Measurements from ENCODE around the gene FUT1. TPM values are rescaled to one million over a fixed set of nuclear protein-coding genes. Genes with fewer than 3 reads are reported as not detected.
"Not testable (repeated sequence)": the region's sequence is repeated elsewhere in the genome, so short reads cannot be mapped to it uniquely, and the experiment has no call there.

FUT1 gene
- total RNA-seq, 2 donors from 2014 or later, result 14.8 to 79.1 TPM

DNA sequence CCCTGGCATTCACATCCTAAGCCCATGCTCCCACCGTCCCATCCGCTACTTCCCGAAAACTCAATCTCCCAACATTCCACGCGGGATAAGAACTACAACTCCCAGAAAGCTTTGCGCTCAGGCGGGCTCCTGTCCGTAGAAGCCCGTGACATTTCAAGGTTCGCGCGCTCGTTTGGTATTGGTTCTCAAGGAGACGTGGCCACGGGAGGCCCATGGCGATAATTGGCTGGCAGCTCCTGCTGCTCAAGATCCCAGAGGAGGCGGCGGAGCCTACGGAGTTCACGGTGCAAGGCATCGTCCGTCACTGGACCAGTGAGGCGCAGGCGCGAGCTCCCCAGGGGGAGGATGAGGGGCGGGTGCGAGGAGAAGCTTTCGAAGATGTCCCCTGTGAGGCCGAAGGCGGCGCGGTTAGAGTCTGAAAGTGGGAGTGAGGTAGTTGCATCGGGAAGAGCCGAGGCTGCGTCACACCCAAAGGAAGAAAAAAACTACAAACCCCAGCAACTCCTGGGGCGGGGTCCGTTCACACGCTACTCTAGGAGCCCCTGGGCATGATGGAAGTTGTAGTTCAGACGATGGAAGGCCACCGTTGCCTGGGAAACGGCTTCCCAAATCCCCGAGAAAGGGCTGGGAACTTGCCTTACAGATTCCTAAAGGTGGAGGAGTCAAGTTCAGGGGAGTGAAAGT, 31.7 kb downstream of the FUT1 start:
- no peaks in the 10 kb centered on the region for H3K9me3 ChIP-seq
- peak overlapping the region; percentile 65 to 91 (median 80) for H3K27ac ChIP-seq
- H3K4me3 ChIP-seq, result no peak overlapping the region
- 5 to 36% methylated on average over 24 to 42 of the region's 42 CpGs for whole genome bisulfite sequencing, 2 donors
- no peaks in the 10 kb centered on the region for H3K36me3 ChIP-seq (replicated peaks in 1 of 2; ENCODE audit: insufficient read depth in 1 of 2, low read depth in 2 of 2)
- ATAC-seq (peak; percentile 94), DNase-seq (peak; percentile 97 to 99 (median 98))
- H3K27me3 ChIP-seq, result no peaks in the 10 kb centered on the region
- intact Hi-C loops (cut with DNase I), result no loop called here
- no peak for TF ChIP-seq POLR2A (IDR thresholded peaks at IDR 0.05)
- TF ChIP-seq, protein P1, sequence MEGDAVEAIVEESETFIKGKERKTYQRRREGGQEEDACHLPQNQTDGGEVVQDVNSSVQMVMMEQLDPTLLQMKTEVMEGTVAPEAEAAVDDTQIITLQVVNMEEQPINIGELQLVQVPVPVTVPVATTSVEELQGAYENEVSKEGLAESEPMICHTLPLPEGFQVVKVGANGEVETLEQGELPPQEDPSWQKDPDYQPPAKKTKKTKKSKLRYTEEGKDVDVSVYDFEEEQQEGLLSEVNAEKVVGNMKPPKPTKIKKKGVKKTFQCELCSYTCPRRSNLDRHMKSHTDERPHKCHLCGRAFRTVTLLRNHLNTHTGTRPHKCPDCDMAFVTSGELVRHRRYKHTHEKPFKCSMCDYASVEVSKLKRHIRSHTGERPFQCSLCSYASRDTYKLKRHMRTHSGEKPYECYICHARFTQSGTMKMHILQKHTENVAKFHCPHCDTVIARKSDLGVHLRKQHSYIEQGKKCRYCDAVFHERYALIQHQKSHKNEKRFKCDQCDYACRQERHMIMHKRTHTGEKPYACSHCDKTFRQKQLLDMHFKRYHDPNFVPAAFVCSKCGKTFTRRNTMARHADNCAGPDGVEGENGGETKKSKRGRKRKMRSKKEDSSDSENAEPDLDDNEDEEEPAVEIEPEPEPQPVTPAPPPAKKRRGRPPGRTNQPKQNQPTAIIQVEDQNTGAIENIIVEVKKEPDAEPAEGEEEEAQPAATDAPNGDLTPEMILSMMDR (IDR thresholded peaks at IDR 0.05), result no peak
- H3K4me1 ChIP-seq, result peaks cover 38% of the 10 kb centered on the region

GRCh38 chr19:48720251-48720612, 32.2 kb downstream of the FUT1 start:
- Histone ChIP-seq H3K27ac (peak overlapping the region in 3 of 4 donors; percentile 72 to 91 (median 88)), H3K27me3 (no peaks in the 10 kb centered on the region), H3K4me3 (no peak overlapping the region), H3K9me3 (no peaks in the 10 kb centered on the region), H3K4me1 (peaks cover 40% of the 10 kb centered on the region), H3K36me3 (replicated peaks in 1 of 2; ENCODE audit: insufficient read depth in 1 of 2, low read depth in 2 of 2) (no peaks in the 10 kb centered on the region)
- intact Hi-C loops (cut with DNase I), result no loop called here
- 13 to 26% methylated on average over 10 to 12 of the region's 12 CpGs for WGBS, 2 donors
- TF ChIP-seq POLR2A (IDR thresholded peaks at IDR 0.05), result peak in 1 of 3 donors; percentile 27
- TF ChIP-seq, protein P1 (IDR thresholded peaks at IDR 0.05), result no peak
- ATAC-seq (peak; percentile 7), DNase-seq (no peak)

- ATAC-seq, result no peak
- DNase-seq, result peak in 1 of 4 donors; percentile 31
- H3K4me3 ChIP-seq, result no peak within 1 kb of the TSS
- H3K9me3 ChIP-seq, result no peaks in the 10 kb centered on the region
- no peaks in the 10 kb centered on the region for H3K36me3 ChIP-seq (replicated peaks in 1 of 2; ENCODE audit: insufficient read depth in 1 of 2, low read depth in 2 of 2)
- H3K27me3 ChIP-seq, result no peaks in the 10 kb centered on the region
- peak within 1 kb of the TSS in 3 of 4 donors; percentile 72 to 91 (median 88) for H3K27ac ChIP-seq
- TF ChIP-seq, protein P1 (IDR thresholded peaks at IDR 0.05), result peak in 1 of 7 experiments; percentile 8
- TF ChIP-seq POLR2A (IDR thresholded peaks at IDR 0.05), result no peak
- intact Hi-C loops (cut with DNase I), result no loop called here
- 58 to 67% methylated on average over 9 to 33 of the region's 33 CpGs for WGBS, 2 donors
- H3K4me1 ChIP-seq, result peaks cover 40% of the 10 kb centered on the region
These were observed 32.9 kb downstream of the FUT1 start, which contains the start of gene MAMSTR for GRCh38 chr19:48719263-48720171. Gene MAMSTR (minus strand): TSS chr19:48719725. CDS start chr19:48719031, 694 bp downstream.

DNA sequence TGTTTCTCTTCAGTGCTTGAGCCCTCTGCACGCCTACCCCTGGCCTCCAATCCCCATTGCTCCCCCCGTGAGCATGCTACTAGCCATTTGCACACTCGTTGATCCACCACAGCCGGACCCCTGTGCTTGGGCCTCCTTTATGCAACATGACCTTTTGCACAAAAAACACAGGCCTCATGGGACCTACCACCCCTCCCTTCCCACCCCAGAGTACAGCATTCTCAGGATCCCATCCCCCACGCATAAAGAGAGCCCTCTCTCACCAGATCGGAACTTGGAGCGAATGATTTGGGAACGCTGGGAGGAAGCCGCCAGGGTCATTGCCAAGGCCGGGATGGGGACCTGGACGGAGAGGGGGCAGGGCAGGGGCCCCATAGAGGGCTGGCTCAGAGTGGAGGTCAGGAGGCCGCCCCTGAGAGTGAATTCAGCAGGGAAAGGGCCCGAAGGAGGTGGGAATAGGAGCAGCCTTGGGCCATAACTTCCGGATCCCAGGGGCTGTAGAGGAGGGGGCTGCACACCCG, 33.7 kb downstream of the FUT1 start:
- Histone ChIP-seq H3K36me3 (replicated peaks in 1 of 2; ENCODE audit: insufficient read depth in 1 of 2, low read depth in 2 of 2) (no peaks in the 10 kb centered on the region), H3K4me1 (peaks cover 41% of the 10 kb centered on the region), H3K27me3 (no peaks in the 10 kb centered on the region), H3K27ac (no peak overlapping the region), H3K9me3 (no peaks in the 10 kb centered on the region), H3K4me3 (no peak overlapping the region)
- ATAC-seq (no peak), DNase-seq (no peak)
- 47 to 56% methylated on average over 15 of the region's 15 CpGs for WGBS, 2 donors
- TF ChIP-seq, protein P1 (IDR thresholded peaks at IDR 0.05), result no peak
- no peak for TF ChIP-seq POLR2A (IDR thresholded peaks at IDR 0.05)
- intact Hi-C loops (cut with DNase I), result no loop called here

- intact Hi-C loops (cut with DNase I); ATAC-seq: not testable (repeated sequence)
These were observed 34.3 kb downstream of the FUT1 start for GRCh38 chr19:48718106-48718505.

More at GRCh38 chr19:48718106-48718505, 34.3 kb downstream of the FUT1 start:
- not testable (repeated sequence) for H3K4me3 ChIP-seq; DNase-seq; H3K27me3 ChIP-seq; H3K9me3 ChIP-seq; H3K27ac ChIP-seq; H3K36me3 ChIP-seq (replicated peaks in 1 of 2; ENCODE audit: insufficient read depth in 1 of 2, low read depth in 2 of 2)
- 94 to 96% methylated on average over 12 to 13 of the region's 13 CpGs for WGBS, 2 donors
- peaks cover 48% of the 10 kb centered on the region for H3K4me1 ChIP-seq
